HG03103 (cell line): ENCODE results near the gene SELPLG.
A peak's percentile ranks its signal among the peaks of the same experiment; 100 is the strongest.
"Not testable (repeated sequence)": the region's sequence is repeated elsewhere in the genome, so short reads cannot be mapped to it uniquely, and the experiment has no call there.

Source experiments
- ATAC-seq: cut with Tn5 transposase; IDR thresholded peaks from one replicate; pipeline ENCODE4 v1.9.1; 2021; ENCODE audit warnings: low read depth; ENCODE audit not compliant: unreplicated experiment

Gene SELPLG

GRCh38 chr12:108641446-108642268 lies 8.0 kb upstream of the SELPLG start:
- ATAC-seq = no peak

GRCh38 chr12:108640802-108641445 lies 7.2 kb upstream of the SELPLG start:
- ATAC-seq = no peak

GRCh38 chr12:108638997-108639822 lies 5.5 kb upstream of the SELPLG start:
- no peak for ATAC-seq

GRCh38 chr12:108638141-108638827 lies 4.6 kb upstream of the SELPLG start:
- no peak for ATAC-seq

GRCh38 chr12:108637222-108637971 lies 3.7 kb upstream of the SELPLG start:
- no peak for ATAC-seq

- peak; percentile 0 for ATAC-seq
Observed at GRCh38 chr12:108635997-108636808, 2.5 kb upstream of the SELPLG start.

GRCh38 chr12:108635201-108635996 lies 1.7 kb upstream of the SELPLG start:
- peak; percentile 54 for ATAC-seq

GRCh38 chr12:108634341-108634751 lies 652 bp upstream of the SELPLG start:
- no peak for ATAC-seq

GRCh38 chr12:108633081-108633533 lies 587 bp downstream of the SELPLG start:
- ATAC-seq = no peak

- ATAC-seq = not testable (repeated sequence)
Observed at GRCh38 chr12:108631261-108631660, 2.4 kb downstream of the SELPLG start.

- no peak for ATAC-seq
Observed at GRCh38 chr12:108630481-108631207, 3.0 kb downstream of the SELPLG start.

GRCh38 chr12:108629824-108630476 lies 3.7 kb downstream of the SELPLG start:
- no peak for ATAC-seq

- no peak for ATAC-seq
Observed at GRCh38 chr12:108629151-108629550, 4.5 kb downstream of the SELPLG start.

- no peak for ATAC-seq
Observed at GRCh38 chr12:108627134-108627920, 6.4 kb downstream of the SELPLG start.

GRCh38 chr12:108625228-108625627 lies 8.5 kb downstream of the SELPLG start:
- no peak for ATAC-seq

GRCh38 chr12:108623577-108623976 lies 10.1 kb downstream of the SELPLG start:
- no peak for ATAC-seq
